ENCODE data around the gene IFRD2. TPM values are rescaled to one million over a fixed set of nuclear protein-coding genes. Genes with fewer than 3 reads are reported as not detected.

Gene IFRD2
- total and polyA plus RNA-seq, 9 of the 15 experiments (the other 6 are each of a cell fraction or from before 2014, with no cell fraction given) = 30.5 to 115 (median 52.8) TPM

DNA sequence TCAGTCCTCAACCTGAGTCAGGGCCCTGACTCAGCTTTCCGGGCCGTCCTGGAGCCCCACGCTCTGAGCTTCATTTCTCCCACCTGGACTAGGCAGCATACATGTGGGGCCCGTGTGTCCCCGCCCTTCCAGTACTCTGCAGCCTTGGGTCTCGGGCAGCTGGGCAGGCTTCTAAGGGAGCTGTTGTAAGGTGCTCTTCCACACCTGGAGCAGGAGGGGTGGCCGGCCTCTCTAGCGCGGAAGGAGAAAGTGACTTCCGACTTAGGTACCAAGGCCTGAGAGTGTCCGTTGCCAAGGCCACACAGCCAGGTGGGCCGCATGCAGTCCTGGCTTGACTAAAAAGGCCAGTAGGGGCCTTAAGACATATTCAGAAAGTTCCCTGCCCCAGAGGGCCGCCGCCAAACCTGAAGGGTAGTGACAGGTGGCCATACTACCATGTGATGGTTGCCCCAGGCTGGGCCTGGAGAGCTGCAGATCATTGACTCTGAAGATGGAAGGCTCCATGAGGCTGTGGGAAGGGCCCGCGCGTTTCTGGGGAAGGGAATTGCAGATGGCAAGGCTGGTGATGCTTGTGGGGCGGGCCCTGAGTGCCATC, 32.7 kb downstream of the IFRD2 start:
- Histone ChIP-seq H3K27ac (ENCODE audit: extremely low read depth, low read depth, low read length) (peak overlapping the region; percentile 84; the same call in 2 of the 3 replicates), H3K9ac (ENCODE audit: insufficient read depth in 1 of 2, low read depth in 2 of 2, low read length in 2 of 2) (peak overlapping the region; percentile 73 to 84; a peak in 3 of 4 replicates), H3K27me3 (ENCODE audit: control insufficient read depth in 2 of 2, insufficient read depth in 2 of 2, low read length in 2 of 2) (no peaks in the 10 kb centered on the region), H4K20me1 (replicated peaks; ENCODE audit: control insufficient read depth, insufficient read depth, low read length) (no peaks in the 10 kb centered on the region), H3K4me3 (no peak overlapping the region), H3K4me1 (replicated peaks in 1 of 2; ENCODE audit: control insufficient read depth in 2 of 2, insufficient read depth in 2 of 2, low read length in 2 of 2) (peaks cover 6 to 33% of the 10 kb centered on the region in 2 experiments; a peak in 4 of 5 replicates), H3K4me2 (ENCODE audit: insufficient read depth, low read length) (peak overlapping the region; percentile 69), H3K9me1 (ENCODE audit: control insufficient read depth, insufficient read depth, low read length) (no peaks in the 10 kb centered on the region), H3K79me2 (ENCODE audit: control insufficient read depth, insufficient read depth, low read length) (peaks cover 3% of the 10 kb centered on the region; the same call in 1 of the 3 replicates), H2AFZ (ENCODE audit: low read depth, low read length) (peak overlapping the region; percentile 84), H3K36me3 (ENCODE audit: control insufficient read depth, insufficient read depth, low read length) (peaks cover 26% of the 10 kb centered on the region; the same call in 2 of the 3 replicates), H3K9me3 (replicated peaks; ENCODE audit: control insufficient read depth, insufficient read depth, low read depth, low read length) (peaks cover 4% of the 10 kb centered on the region; the same call in 1 of the 2 replicates)
- no peak for FAIRE-seq
- in situ Hi-C loops (cut with MboI) = no loop called here
- BruUV-seq (replicated peaks) = no TSS peak
- intact Hi-C loops (cut with micrococcal nuclease) = no loop called here
- DNase-seq (ENCODE audit: extremely low read depth in 1 of 4, low spot score in 3 of 4) = no peak
- ATAC-seq = peak; percentile 20
- ChIA-PET CTCF (ENCODE audit: low intra/inter-chr PET ratio) (interaction anchor here (1.0 to 1.7 kb wide), 3 partner anchors 15 to 283 kb away, joined by 3 to 5 read pairs (median 5); no protein-coding TSS in a partner anchor), POLR2A (interaction anchor here (0.5 to 1.7 kb wide), 6 partner anchors 9 to 1882 kb away, joined by 3 to 8 read pairs (median 4); no protein-coding TSS in a partner anchor)
- TF ChIP-seq, protein P1, sequence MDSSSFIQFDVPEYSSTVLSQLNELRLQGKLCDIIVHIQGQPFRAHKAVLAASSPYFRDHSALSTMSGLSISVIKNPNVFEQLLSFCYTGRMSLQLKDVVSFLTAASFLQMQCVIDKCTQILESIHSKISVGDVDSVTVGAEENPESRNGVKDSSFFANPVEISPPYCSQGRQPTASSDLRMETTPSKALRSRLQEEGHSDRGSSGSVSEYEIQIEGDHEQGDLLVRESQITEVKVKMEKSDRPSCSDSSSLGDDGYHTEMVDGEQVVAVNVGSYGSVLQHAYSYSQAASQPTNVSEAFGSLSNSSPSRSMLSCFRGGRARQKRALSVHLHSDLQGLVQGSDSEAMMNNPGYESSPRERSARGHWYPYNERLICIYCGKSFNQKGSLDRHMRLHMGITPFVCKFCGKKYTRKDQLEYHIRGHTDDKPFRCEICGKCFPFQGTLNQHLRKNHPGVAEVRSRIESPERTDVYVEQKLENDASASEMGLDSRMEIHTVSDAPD (CRISPR knock-in tag; IDR thresholded peaks at IDR 0.05) = no peak
- TF ChIP-seq ZNF830 (CRISPR knock-in tag; IDR thresholded peaks at IDR 0.05) (0 out of 2 replicates have a peak, but pooled peaks have one; percentile 35), FOXM1 (IDR thresholded peaks at IDR 0.05; ENCODE audit: low read depth) (no peak), FOXM1 (CRISPR knock-in tag; IDR thresholded peaks at IDR 0.05; ENCODE audit: low read depth) (no peak), POLR2A (conservative IDR thresholded peaks at IDR 0.05) (0 out of 2 replicates have a peak, but pooled peaks have one; percentile 3), GABPB2 (CRISPR knock-in tag; conservative IDR thresholded peaks at IDR 0.05) (no peak), RUNX1 (IDR thresholded peaks at IDR 0.05; ENCODE audit: low read depth) (0 out of 2 replicates have a peak, but pooled peaks have one; percentile 10)
- TF ChIP-seq, protein P2, sequence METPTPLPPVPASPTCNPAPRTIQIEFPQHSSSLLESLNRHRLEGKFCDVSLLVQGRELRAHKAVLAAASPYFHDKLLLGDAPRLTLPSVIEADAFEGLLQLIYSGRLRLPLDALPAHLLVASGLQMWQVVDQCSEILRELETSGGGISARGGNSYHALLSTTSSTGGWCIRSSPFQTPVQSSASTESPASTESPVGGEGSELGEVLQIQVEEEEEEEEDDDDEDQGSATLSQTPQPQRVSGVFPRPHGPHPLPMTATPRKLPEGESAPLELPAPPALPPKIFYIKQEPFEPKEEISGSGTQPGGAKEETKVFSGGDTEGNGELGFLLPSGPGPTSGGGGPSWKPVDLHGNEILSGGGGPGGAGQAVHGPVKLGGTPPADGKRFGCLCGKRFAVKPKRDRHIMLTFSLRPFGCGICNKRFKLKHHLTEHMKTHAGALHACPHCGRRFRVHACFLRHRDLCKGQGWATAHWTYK (CRISPR knock-in tag; IDR thresholded peaks at IDR 0.05) = no peak
- WGBS (ENCODE audit: insufficient coverage, low coverage, missing lambda C conversion rate) = 37% methylated on average over 11 of the region's 18 CpGs
